Measurements from ENCODE around the gene ZNHIT3.
"Not testable (repeated sequence)": the region's sequence is repeated elsewhere in the genome, so short reads cannot be mapped to it uniquely, and the experiment has no call there.

Gene ZNHIT3

DNA sequence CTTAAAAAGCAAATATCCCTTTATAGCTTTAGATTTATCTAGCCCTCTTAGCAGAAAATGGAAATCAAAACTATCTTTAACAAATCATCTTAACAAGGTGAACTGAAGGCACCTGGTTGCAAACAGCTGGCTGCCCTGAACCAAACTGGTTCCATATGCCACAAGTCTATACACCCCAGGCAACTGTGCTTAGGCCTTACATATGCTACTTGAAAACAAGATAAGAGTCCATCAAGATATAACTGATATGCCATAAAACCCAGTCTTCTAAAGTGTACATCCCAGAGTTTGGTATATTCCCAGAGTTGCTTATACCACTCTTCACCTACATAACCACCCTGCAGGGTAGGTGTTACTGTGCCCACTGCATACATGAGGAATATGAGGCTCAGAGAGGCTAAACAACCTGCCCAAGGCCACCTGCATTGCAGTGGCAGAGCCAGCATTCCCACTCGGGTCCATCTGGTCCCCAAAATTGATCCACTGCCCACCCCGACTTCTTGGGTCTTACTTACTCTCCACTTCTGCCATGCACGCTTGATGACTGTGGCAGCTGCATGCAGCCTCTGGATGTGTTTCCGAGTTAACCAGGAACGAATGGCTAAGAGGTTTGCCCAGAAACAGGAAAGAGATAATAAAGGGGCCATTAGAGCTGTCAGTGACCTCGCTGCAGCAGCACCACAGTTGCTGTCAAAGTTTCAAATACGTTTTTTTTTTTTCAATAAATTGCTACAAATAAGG, 12.2 kb downstream of the ZNHIT3 start:
- Mint-ChIP-seq H3K27me3 (no peaks in the 10 kb centered on the region), H3K27ac (peak overlapping the region; percentile 42), H3K4me1 (peaks cover 2% of the 10 kb centered on the region), H3K36me3 (ENCODE audit: low read depth) (peaks cover 50% of the 10 kb centered on the region), H3K9me3 (no peaks in the 10 kb centered on the region), H3K4me3 (no peak overlapping the region)
- ATAC-seq (no peak), DNase-seq (no peak)

DNA sequence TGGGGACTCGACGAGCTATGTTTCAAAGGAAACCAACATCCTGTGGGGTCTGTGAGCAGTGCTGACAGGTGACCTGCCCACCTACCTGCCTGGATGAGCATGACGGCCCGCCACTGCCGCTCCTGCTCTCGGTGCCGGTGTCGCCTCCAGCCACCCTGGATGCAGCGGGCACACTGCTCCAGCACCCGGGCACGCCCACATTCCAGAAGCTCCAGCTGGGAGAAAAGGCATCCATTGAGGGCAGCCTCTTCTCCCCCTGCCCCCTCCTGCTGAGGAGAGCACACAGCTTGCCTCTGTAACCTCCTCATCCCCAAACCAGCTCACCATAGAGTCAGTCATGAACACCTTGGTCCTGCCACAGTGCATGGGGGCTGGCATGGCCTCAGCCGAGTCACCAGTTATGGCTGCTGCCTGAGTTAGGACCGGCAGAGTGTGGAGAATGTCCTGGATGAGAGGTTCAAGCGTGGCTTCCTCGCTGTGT, 14.3 kb downstream of the ZNHIT3 start:
- no peaks in the 10 kb centered on the region for H3K4me1 Mint-ChIP-seq
- H3K36me3 Mint-ChIP-seq (ENCODE audit: low read depth) = peaks cover 50% of the 10 kb centered on the region
- H3K9me3 Mint-ChIP-seq = no peaks in the 10 kb centered on the region
- no peaks in the 10 kb centered on the region for H3K27me3 Mint-ChIP-seq
- ATAC-seq (no peak), DNase-seq (no peak)
- no peak overlapping the region for H3K4me3 Mint-ChIP-seq
- no peak overlapping the region for H3K27ac Mint-ChIP-seq

DNA sequence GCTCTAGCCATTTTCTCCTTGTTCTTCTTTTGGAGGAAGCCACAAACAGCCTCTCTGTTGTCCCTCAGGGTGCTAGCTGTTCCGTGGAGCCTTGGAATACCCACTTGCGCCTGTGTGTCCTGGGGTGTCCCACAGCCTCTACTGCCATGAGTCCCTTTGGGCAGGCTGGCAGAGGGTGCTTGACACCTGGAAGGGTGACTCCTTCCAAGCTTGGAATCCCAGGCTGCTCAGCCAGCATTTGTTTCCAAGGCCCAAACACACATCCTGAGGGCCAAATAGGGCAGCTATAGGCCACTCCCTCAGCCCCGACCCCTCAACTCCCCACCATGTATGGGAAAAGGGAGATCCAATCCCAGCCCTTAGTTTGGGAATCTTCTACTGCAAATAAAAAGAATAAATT, 14.9 kb downstream of the ZNHIT3 start:
- ATAC-seq = no peak
- DNase-seq = no peak
- Mint-ChIP-seq H3K27me3 (no peaks in the 10 kb centered on the region), H3K36me3 (ENCODE audit: low read depth) (peaks cover 49% of the 10 kb centered on the region), H3K4me3 (no peak overlapping the region), H3K9me3 (no peaks in the 10 kb centered on the region), H3K27ac (no peak overlapping the region), H3K4me1 (no peaks in the 10 kb centered on the region)

DNA sequence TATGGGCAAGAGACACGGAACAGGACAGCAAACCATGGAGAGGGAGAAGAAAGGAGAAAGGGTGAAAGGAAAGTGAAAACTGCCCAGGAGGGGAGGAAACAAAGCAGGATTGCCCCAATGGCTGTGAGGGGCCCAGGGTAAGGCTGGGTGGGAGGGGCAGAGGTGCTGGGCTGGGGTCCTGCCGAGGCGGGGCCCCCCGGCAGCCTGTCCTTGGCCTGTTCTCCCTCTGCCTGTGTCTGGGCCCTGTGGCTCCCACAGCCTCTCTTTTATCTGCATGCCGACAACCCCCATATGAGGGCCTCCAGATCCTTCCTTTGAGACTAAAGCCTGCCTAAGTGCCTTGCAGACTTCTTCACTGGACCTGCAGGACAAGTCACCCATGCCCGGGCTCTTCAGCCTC, 15.5 kb downstream of the ZNHIT3 start:
- Mint-ChIP-seq H3K4me1 (no peaks in the 10 kb centered on the region), H3K4me3 (no peak overlapping the region), H3K27ac (peak overlapping the region; percentile 13), H3K27me3 (no peaks in the 10 kb centered on the region), H3K36me3 (ENCODE audit: low read depth) (peaks cover 50% of the 10 kb centered on the region), H3K9me3 (no peaks in the 10 kb centered on the region)
- DNase-seq (no peak), ATAC-seq (no peak)

DNA sequence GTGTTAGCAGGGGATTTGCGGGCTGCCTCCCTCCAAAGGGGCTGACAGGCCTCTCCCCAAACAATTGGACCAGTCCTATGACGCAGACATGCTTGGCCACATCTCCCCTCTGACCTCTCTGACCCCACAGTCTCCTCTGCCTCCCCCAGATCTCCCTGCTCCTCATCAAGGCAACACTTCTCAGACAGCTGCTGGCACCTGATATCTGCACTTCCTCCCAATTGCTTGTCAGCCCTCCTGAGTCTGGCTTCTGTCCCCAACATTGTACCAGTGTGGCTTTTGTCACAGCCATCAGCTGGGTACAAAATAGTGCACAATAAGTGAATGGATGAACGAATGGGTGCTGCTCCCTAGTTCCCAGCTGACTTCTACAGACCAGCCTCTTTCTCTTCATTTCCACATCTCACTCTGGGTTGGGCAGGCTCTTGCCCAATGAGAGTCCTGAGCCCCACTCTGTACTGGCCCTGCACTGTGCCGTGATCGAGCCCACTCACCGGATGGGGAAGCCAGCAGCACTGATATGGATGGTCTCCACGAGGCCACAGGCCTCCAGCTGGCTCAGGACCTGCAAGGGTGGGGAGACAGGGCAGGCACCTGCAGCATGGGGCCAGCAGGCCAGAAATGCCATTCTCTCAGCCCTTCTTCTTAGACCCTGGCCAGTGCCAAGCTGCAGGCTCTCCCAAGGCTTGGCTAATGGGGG, 17.1 kb downstream of the ZNHIT3 start:
- Mint-ChIP-seq H3K9me3 (no peaks in the 10 kb centered on the region), H3K27ac (peak overlapping the region; percentile 34), H3K4me1 (no peaks in the 10 kb centered on the region), H3K27me3 (no peaks in the 10 kb centered on the region), H3K4me3 (no peak overlapping the region), H3K36me3 (ENCODE audit: low read depth) (peaks cover 43% of the 10 kb centered on the region)
- ATAC-seq = no peak
- DNase-seq = no peak

DNA sequence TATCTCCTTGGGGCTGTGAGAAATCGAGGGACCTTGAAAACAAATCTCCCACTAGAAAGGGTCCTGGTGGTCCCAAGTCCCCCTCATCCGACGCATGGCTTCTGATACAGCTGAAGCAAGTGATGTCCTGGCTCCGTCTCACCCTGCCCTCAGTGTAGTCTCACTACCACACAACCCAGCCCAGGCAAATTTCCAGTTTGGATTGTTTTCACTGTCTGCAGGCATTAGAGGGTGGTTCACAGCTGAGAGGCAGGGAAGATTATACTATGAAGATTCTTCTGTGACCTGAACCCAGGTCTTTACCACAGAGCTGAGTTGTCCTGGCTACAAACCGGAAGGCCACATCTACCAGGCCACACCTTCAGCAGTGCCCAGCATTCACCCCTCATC, 17.7 kb downstream of the ZNHIT3 start:
- Mint-ChIP-seq H3K27ac (no peak overlapping the region), H3K27me3 (no peaks in the 10 kb centered on the region), H3K4me1 (no peaks in the 10 kb centered on the region), H3K4me3 (no peak overlapping the region), H3K36me3 (ENCODE audit: low read depth) (peaks cover 40% of the 10 kb centered on the region), H3K9me3 (no peaks in the 10 kb centered on the region)
- ATAC-seq = no peak
- no peak for DNase-seq

DNA sequence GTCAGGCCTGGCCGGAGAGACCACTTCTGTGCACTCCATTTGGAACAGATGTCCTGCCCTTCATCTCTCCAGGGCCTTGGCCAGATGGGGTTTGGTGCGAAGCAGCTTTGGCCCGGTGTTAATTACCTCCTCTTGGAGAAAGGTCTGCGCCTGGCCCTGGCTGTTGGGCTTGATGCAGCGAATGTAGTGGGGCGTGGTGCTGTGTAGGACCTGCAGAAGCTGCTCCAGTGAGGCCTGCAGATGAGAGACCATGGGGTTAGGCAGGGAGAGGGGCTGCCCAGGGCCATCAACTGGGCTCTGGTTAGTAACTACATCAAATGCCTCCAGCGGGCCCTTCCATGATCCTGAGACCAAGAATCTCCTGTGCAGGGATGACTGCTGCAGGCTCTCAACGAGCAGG, 18.7 kb downstream of the ZNHIT3 start:
- H3K27ac Mint-ChIP-seq = no peak overlapping the region
- H3K4me3 Mint-ChIP-seq = no peak overlapping the region
- peaks cover 45% of the 10 kb centered on the region for H3K36me3 Mint-ChIP-seq (ENCODE audit: low read depth)
- no peaks in the 10 kb centered on the region for H3K27me3 Mint-ChIP-seq
- H3K4me1 Mint-ChIP-seq = no peaks in the 10 kb centered on the region
- DNase-seq (no peak), ATAC-seq (no peak)
- H3K9me3 Mint-ChIP-seq = no peaks in the 10 kb centered on the region

DNA sequence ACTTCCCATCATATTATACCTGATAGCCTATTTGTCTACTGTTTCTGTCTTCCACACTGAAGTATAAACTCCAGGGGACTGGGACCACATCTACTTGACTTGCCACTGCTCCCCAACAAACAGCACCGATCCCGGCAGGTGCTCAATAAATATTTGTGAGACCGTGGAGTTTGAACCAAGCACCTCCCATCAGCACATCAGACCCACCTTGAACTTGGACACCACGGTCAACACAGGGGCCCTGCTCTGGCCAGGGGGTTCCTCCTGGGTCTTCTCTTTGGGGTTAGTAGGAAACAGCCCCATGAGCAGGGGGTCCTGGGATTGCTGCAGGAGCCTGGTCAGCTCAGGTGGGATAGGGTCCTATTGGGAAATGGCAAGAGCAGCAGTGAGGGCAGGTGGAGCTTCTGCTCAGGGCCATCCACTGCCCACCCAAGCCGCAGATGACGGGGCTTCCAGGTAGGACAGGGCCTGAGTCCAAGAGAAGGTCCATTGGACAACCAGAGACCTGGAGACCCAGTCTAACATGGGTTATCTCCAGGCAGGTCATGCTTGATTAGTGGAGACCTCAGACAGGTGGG, 19.9 kb downstream of the ZNHIT3 start:
- Mint-ChIP-seq H3K27me3 (no peaks in the 10 kb centered on the region), H3K9me3 (no peaks in the 10 kb centered on the region), H3K36me3 (ENCODE audit: low read depth) (peaks cover 50% of the 10 kb centered on the region), H3K4me1 (no peaks in the 10 kb centered on the region), H3K27ac (no peak overlapping the region), H3K4me3 (no peak overlapping the region)
- ATAC-seq (no peak), DNase-seq (no peak)

DNA sequence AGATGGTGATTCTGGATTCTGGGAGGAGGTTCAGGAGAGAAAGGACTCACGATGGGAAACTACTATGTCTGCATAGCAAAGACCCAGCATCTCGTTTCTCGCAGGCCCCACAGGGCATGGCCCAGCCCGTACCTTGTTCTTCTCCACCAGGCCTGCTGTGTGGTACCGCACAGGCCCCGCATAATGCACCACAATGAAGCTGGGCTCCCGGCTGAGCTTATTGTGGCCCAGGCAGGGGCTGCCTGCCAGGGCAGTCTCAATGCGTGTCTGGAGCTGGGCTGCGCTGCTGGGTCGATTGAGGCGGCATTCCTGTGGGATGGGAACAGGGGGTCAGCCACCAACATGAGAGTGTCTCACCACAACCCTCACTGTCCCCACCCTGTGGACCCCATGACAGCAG, 20.4 kb downstream of the ZNHIT3 start:
- Mint-ChIP-seq H3K36me3 (ENCODE audit: low read depth) (peaks cover 50% of the 10 kb centered on the region), H3K27me3 (no peaks in the 10 kb centered on the region), H3K9me3 (no peaks in the 10 kb centered on the region), H3K27ac (no peak overlapping the region), H3K4me1 (no peaks in the 10 kb centered on the region), H3K4me3 (no peak overlapping the region)
- ATAC-seq (no peak), DNase-seq (no peak)

DNA sequence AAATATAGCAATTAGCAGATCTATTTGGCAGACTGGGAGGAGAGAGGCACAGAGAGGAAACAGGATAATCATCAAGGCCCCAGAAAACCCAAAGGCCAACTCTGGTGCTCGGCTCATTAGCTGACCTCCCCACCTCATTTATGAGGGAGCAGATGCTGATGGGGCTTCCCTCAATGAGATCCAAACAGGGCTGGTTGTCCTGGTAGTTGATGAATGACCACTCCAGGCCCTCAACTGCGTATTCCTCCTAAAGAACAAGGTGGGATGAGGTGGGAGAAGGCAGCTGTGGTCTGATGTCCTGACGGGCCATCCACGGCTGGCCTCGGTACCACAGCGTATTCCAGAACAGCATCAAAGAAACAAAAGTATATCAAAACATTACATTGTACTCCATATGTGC, 20.8 kb downstream of the ZNHIT3 start:
- no peaks in the 10 kb centered on the region for H3K9me3 Mint-ChIP-seq
- no peak overlapping the region for H3K4me3 Mint-ChIP-seq
- no peaks in the 10 kb centered on the region for H3K27me3 Mint-ChIP-seq
- peaks cover 52% of the 10 kb centered on the region for H3K36me3 Mint-ChIP-seq (ENCODE audit: low read depth)
- no peak for DNase-seq
- no peak overlapping the region for H3K27ac Mint-ChIP-seq
- no peak for ATAC-seq
- H3K4me1 Mint-ChIP-seq = no peaks in the 10 kb centered on the region

DNA sequence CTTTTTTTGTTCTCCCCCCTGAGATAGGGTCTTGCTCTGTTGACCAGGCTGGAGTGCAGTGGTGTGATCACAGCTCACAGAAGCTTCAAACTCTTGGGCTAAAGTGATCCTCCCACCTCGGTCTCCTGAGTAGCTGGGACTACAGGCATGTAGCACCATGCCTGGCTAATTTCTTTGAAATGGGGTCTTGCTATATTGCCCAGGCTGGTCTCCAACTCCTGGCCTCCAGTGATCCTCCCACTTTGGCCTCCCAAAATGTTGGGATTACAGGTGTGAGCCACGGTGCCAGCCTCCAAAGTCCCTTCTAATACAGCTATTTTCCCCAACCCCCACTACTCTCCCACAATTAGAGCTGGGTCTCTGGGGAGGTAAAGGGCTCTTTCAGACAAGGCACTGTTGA, 22.0 kb downstream of the ZNHIT3 start:
- H3K27ac Mint-ChIP-seq, DNase-seq, ATAC-seq, H3K9me3 Mint-ChIP-seq, H3K27me3 Mint-ChIP-seq, H3K4me3 Mint-ChIP-seq, H3K4me1 Mint-ChIP-seq: not testable (repeated sequence)
- peaks cover 43% of the 10 kb centered on the region for H3K36me3 Mint-ChIP-seq (ENCODE audit: low read depth)

DNA sequence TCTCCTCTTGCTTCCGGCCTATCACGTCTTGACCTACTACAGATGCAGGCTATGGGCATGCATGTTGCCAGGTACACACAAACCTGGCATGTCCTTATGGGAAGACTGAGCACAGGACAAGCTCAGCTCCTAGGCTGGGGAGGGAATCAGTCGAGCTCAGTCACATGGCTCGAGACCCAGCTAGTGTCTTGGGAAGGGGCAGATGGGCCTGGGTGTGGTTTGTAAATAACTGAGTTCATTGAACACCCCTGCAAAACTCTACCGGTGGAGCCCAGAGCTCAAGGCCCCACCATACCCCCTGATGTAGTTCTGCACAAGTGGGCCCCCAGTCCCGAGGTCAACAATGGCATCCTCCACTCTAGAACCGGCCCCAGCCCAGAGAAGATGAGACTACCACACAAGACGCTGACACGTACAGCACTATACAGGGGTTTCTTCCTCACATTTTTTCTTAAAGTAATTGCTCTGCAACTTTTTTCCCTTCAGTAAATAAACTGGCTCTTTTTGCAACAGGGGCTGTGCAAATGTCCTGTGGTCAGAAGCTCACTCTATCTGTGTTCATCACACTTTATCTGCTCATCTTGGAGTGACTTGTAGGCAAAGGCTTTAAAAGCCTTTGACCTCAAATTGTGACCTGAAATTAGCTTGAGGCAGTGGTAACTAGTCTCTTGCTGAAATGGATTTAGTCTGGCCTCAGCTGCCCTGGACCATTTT, 22.9 kb downstream of the ZNHIT3 start:
- ATAC-seq = no peak

DNA sequence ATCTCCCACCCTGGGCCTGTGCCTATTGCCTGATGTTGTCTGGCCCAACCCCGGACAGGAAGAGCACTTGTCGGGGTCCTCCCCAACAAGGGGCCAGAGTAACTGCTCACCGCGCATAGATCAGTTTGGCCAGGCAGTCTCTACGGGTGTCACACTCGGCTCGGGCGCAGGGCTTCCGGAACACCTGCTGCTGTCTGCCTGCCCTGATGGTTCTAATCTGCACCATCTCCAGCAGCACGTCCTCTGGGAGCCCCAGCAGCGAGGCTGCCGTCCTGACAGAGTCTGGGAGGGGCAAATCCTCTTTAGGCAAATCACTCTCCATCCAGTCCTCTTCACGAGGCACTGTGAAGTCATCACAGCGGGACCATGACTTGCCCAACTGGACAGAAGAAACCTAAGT, 24.2 kb downstream of the ZNHIT3 start:
- ATAC-seq (no peak), DNase-seq (no peak)
- H3K9me3 Mint-ChIP-seq = no peaks in the 10 kb centered on the region
- no peak overlapping the region for H3K27ac Mint-ChIP-seq
- H3K36me3 Mint-ChIP-seq (ENCODE audit: low read depth) = peaks cover 45% of the 10 kb centered on the region
- H3K27me3 Mint-ChIP-seq = no peaks in the 10 kb centered on the region
- H3K4me1 Mint-ChIP-seq = no peaks in the 10 kb centered on the region
- H3K4me3 Mint-ChIP-seq = no peak overlapping the region

More for the DNA sequence above, 22.9 kb downstream of the ZNHIT3 start:
- no peak for DNase-seq
- peaks cover 42% of the 10 kb centered on the region for H3K36me3 Mint-ChIP-seq (ENCODE audit: low read depth)
- H3K9me3 Mint-ChIP-seq = no peaks in the 10 kb centered on the region
- no peaks in the 10 kb centered on the region for H3K27me3 Mint-ChIP-seq
- no peaks in the 10 kb centered on the region for H3K4me1 Mint-ChIP-seq
- H3K4me3 Mint-ChIP-seq = no peak overlapping the region
- H3K27ac Mint-ChIP-seq = peak overlapping the region; percentile 56

DNA sequence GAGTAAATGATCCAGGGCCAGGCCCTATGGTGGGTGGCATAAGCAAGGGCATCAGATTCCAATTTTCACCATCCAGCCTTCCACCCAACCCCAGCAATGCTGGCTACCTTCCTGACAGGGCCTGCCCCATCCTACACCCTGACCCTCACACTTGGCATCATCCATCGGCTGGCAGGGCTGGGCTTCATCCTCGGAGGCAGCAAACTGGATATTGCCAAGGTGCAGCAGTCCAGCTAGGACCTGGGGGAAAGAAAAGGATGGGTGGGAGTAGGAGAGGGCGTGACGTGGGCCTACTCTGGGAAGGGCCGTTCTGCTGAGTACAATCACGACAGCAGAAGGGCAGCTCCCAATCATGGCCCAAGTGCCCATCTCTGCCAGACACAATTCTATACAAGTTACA, 24.7 kb downstream of the ZNHIT3 start:
- Mint-ChIP-seq H3K27ac (no peak overlapping the region), H3K4me1 (no peaks in the 10 kb centered on the region), H3K36me3 (ENCODE audit: low read depth) (peaks cover 42% of the 10 kb centered on the region), H3K4me3 (no peak overlapping the region), H3K27me3 (no peaks in the 10 kb centered on the region), H3K9me3 (no peaks in the 10 kb centered on the region)
- ATAC-seq (no peak), DNase-seq (no peak)

DNA sequence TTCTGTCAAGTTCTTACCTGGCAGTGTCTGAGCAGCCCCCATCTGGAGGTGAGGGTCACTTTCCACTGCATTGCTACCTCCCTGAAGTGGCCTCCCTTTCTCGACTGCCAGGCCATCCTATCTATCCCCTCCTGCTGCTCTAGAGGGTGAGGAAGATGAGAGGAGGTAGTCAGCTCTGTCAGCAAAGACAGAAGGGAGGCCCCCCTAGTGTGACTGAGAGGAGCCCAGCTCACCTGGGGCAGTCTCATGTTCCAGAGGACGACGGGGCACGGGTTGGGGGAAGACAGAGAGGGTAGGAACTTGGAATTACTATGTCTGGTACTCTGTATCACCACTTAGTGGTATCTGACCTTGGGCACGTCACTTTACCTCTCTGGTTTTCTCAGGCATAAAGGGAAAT, 26.2 kb downstream of the ZNHIT3 start:
- Mint-ChIP-seq H3K27ac (no peak overlapping the region), H3K27me3 (no peaks in the 10 kb centered on the region), H3K4me3 (no peak overlapping the region), H3K9me3 (no peaks in the 10 kb centered on the region), H3K36me3 (ENCODE audit: low read depth) (peaks cover 50% of the 10 kb centered on the region), H3K4me1 (no peaks in the 10 kb centered on the region)
- ATAC-seq (no peak), DNase-seq (no peak)

Data from activated naive CD8-positive, alpha-beta T cell treated with anti-CD3 and anti-CD28 coated beads, Interleukin-2, amount 50 U/mL, for 24 hours (primary cell).